GM18505 (cell line): ENCODE results near the gene FOXO4.

Experiments used
- ATAC-seq: cut with Tn5 transposase; IDR thresholded peaks from one replicate; pipeline ENCODE4 v1.9.1; 2021; ENCODE audit not compliant: unreplicated experiment
- POLR2A ChIP-seq: IDR thresholded peaks from 4 replicates; pipeline ENCODE4 v1.6.1; 2011; ENCODE audit warnings: borderline replicate concordance; ENCODE audit not compliant: insufficient read depth, insufficient read length; ENCODE audit errors: extremely low read depth

Gene FOXO4

DNA sequence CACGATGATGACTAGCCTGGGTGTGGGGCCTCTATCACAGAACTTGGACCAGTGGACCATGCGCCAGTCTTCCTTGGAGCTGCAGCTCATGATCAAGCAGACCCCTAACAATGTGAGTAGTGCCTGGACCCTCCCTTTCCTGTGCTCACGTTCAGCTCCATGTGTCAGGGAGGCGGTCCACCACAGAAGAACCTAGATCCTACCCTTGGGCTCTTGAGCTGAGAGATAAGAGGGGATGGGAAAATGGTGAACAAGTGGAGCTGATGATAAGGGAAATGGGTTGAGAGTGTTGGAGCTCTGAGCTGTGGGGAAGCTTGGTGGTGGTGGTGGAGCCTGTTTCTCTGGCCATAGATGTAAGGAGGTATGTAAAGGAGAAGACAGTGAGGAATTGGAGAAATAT, 35.9 kb downstream of the FOXO4 start:
- no peak for TF ChIP-seq POLR2A
- no peak for ATAC-seq

DNA sequence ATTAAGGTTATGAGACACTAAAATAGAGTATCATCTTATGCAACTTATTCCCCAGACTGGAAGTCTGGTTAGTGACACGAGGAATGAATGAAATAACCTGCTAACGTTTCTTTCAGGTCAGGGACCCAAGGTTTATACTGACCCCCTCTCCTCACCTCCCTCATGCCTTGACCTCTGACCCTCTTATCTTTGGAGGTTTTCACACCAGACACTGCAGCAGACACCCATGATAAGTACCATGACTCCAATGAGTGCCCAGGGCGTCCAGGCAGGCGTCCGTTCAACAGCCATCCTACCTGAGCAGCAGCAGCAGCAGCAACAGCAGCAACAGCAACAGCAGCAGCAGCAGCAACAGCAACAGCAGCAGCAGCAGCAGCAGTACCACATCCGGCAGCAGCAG, 44.8 kb downstream of the FOXO4 start:
- ATAC-seq = no peak

DNA sequence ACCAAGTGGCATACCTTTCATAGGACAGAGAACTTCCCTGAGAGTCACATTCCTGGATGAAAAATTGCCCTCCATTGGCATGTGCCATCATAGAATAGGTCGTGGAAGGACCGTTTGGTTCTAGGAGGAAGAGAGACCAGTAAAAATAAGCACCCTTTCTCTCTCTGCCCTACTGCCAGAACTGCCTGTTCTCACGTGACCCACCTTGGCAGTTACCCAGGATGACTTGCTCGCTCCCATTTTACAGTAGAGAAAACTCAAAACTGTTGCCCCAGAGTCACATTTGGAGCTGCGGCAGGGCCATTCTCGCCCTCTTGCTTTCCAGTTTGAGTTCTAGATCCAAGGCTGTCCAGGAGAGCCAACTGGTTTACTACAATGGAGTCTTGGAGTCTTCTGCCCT, 47.9 kb downstream of the FOXO4 start:
- TF ChIP-seq POLR2A = no peak
- ATAC-seq = no peak

More for the DNA sequence above, 44.8 kb downstream of the FOXO4 start:
- TF ChIP-seq POLR2A = no peak

DNA sequence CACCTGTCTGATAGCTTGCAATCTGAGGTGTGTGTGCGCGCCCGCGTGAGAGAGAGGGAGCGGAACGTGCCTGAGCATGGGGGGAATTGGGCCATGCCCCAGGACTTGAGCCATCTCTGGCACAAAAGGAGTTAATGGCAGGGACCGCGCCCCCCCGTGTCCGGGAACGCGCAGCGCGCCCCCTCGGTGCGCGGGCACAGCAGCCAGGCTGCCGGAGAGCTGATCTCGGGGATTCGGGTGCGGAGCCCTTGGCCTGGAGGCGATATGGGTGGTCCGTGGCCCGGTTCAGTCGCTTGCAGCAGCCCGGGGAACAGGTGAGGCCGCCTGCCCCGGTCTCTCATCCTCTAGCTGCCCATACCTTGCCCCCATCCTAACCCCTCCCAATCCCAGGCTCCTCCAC, 49.0 kb downstream of the FOXO4 start, which contains the start of gene NLGN3:
TSS of gene NLGN3 (plus strand) at position 191 of the 400 bp plus-strand sequence. CDS start 2,909 bp downstream, outside the sequence.
- TF ChIP-seq POLR2A = no peak
- no peak for ATAC-seq

DNA sequence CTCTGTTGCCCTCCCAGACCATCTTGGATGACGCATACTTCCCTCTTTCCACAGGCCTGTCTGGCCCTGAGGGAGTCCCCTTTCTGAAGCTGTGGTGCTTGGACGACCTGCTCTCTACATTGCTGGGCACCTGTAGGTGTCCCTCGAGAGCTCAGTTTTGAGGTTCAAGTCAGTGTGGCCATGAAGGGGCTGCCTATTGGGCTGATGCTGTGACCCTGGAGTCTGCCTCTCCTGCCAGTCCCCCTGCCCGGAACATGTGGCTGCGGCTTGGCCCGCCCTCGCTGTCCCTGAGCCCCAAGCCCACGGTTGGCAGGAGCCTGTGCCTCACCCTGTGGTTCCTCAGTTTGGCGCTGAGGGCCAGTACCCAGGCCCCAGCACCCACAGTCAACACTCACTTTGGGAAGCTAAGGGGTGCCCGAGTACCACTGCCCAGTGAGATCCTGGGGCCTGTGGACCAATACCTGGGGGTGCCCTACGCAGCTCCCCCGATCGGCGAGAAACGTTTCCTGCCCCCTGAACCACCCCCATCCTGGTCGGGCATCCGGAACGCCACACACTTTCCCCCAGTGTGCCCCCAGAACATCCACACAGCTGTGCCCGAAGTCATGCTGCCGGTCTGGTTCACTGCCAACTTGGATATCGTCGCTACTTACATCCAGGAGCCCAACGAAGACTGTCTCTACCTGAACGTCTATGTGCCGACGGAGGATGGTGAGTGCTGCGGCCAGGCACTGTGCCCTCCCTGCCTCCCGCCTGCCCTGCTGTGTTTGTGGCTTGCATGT, 52.0 kb downstream of the FOXO4 start:
- no peak for ATAC-seq
- no peak for TF ChIP-seq POLR2A

DNA sequence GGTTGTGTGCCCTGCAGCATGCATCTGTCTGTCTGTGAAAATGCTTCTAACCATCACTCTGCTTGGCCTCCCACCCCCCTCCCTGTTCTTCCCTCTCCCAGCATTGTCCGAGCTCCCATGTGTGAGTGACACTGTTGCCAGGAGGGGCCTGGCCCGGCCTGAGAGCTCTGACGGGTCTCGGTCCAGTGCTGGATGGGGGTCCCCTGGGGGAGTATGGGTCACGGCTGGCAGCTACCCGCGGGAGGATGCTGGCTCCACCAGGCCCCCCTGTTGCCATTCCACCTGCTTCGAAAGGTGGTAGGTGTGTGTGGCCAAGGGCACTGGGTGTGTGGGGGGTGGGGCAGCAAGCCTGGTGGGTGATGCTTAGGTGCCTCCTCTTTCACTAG, 52.6 kb downstream of the FOXO4 start:
- TF ChIP-seq POLR2A = no peak
- ATAC-seq = no peak

DNA sequence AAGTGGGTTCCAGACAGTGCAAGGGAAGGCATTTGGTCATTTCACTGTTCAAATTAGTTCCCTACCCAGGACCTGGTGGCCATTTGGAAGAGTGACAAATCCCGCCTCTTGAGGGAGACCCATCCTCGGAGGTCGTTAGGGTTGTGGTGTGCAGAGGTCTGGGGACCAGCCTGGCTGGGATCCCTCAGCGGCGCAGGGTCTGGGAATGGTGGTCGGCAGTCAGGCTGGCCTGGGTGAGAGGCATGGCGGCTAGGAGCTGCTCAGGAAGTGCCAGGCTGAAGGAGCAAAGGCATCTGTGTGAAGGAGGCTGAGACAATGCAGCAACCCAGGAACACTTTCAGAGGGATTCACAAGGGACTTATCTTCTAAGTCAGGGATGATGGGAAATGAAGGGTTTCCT, 55.7 kb downstream of the FOXO4 start:
- no peak for ATAC-seq
- no peak for TF ChIP-seq POLR2A
